ENCODE measurements around the gene RAB30.

The RAB30 gene

GRCh38 chr11:83006877-83007330, 64.8 kb downstream of the RAB30 start:
- H3K27me3 ChIP-seq (replicated peaks; ENCODE audit: control insufficient read depth, insufficient read depth, low read length) = no peaks in the 10 kb centered on the region
- H3K4me3 ChIP-seq (replicated peaks; ENCODE audit: low read depth, low read length) = peak overlapping the region; percentile 10; the same call in 1 of the 2 replicates
- DNase-seq (ENCODE audit: extremely low read depth, insufficient read length) = peak; percentile 46
- H3K36me3 ChIP-seq (ENCODE audit: control insufficient read depth, insufficient read depth, low read length) = no peaks in the 10 kb centered on the region
- TF ChIP-seq CTCF (IDR thresholded peaks at IDR 0.05; ENCODE audit: insufficient read depth, low read length, poor library complexity, severe bottlenecking) = no peak

- no peak overlapping the region for H3K4me3 ChIP-seq (replicated peaks; ENCODE audit: low read depth, low read length)
- no peaks in the 10 kb centered on the region for H3K36me3 ChIP-seq (ENCODE audit: control insufficient read depth, insufficient read depth, low read length)
- no peak for DNase-seq (ENCODE audit: extremely low read depth, insufficient read length)
- H3K27me3 ChIP-seq (replicated peaks; ENCODE audit: control insufficient read depth, insufficient read depth, low read length) = no peaks in the 10 kb centered on the region
- TF ChIP-seq CTCF (IDR thresholded peaks at IDR 0.05; ENCODE audit: insufficient read depth, low read length, poor library complexity, severe bottlenecking) = no peak
These were observed 66.7 kb downstream of the RAB30 start for GRCh38 chr11:83004746-83005556.

- no peaks in the 10 kb centered on the region for H3K27me3 ChIP-seq (replicated peaks; ENCODE audit: control insufficient read depth, insufficient read depth, low read length)
- DNase-seq (ENCODE audit: extremely low read depth, insufficient read length) = no peak
- TF ChIP-seq CTCF (IDR thresholded peaks at IDR 0.05; ENCODE audit: insufficient read depth, low read length, poor library complexity, severe bottlenecking) = no peak
- H3K4me3 ChIP-seq (replicated peaks; ENCODE audit: low read depth, low read length) = no peak overlapping the region
- H3K36me3 ChIP-seq (ENCODE audit: control insufficient read depth, insufficient read depth, low read length) = no peaks in the 10 kb centered on the region
These were observed 69.2 kb downstream of the RAB30 start for GRCh38 chr11:83002522-83002921.

GRCh38 chr11:83002053-83002452, 69.6 kb downstream of the RAB30 start:
- H3K36me3 ChIP-seq (ENCODE audit: control insufficient read depth, insufficient read depth, low read length) = no peaks in the 10 kb centered on the region
- TF ChIP-seq CTCF (IDR thresholded peaks at IDR 0.05; ENCODE audit: insufficient read depth, low read length, poor library complexity, severe bottlenecking) = no peak
- no peaks in the 10 kb centered on the region for H3K27me3 ChIP-seq (replicated peaks; ENCODE audit: control insufficient read depth, insufficient read depth, low read length)
- no peak overlapping the region for H3K4me3 ChIP-seq (replicated peaks; ENCODE audit: low read depth, low read length)
- DNase-seq (ENCODE audit: extremely low read depth, insufficient read length) = no peak

- H3K36me3 ChIP-seq (ENCODE audit: control insufficient read depth, insufficient read depth, low read length) = no peaks in the 10 kb centered on the region
- no peak overlapping the region for H3K4me3 ChIP-seq (replicated peaks; ENCODE audit: low read depth, low read length)
- TF ChIP-seq CTCF (IDR thresholded peaks at IDR 0.05; ENCODE audit: insufficient read depth, low read length, poor library complexity, severe bottlenecking) = no peak
- DNase-seq (ENCODE audit: extremely low read depth, insufficient read length) = no peak
- H3K27me3 ChIP-seq (replicated peaks; ENCODE audit: control insufficient read depth, insufficient read depth, low read length) = no peaks in the 10 kb centered on the region
These were observed 71.3 kb downstream of the RAB30 start for GRCh38 chr11:83000381-83000780.

All from GM06990 (cell line).